PC-9 (cell line): Measurements from ENCODE around the gene TEP1. TPM values are rescaled to one million over a fixed set of nuclear protein-coding genes. Genes with fewer than 3 reads are reported as not detected.

Source experiments
- BruUV-seq: library from RNA; stranded (reverse); fragments of 400-500 nt; replicated peaks from 2 replicates; lab custom pipeline; 2021; lab: Mats Ljungman, UMichigan
- CTCF ChIA-PET: fragments of 300-600 bp; sonication (Branson Sonifier 250); formaldehyde crosslinking; loops from one replicate; lab custom pipeline; 2022; ENCODE audit warnings: antibody characterized with exemption; lab: Charles Lee
- POLR2A ChIA-PET: fragments of 300-600 bp; sonication (Branson Sonifier 250); formaldehyde crosslinking; loops from one replicate; lab custom pipeline; 2022; ENCODE audit warnings: antibody characterized with exemption; ENCODE audit not compliant: unreplicated experiment; lab: Charles Lee
- DNase-seq, 2 experiments: peaks; one replicate each; pipeline versions ENCODE4 v3.0.0 to v3.0.0-alpha.2; 2015 to 2022; ENCODE audit warnings: mixed read lengths in 1 of 2
- H2AFZ ChIP-seq: fragments of 200-600 bp; sonication (generic); 2 replicates; pipeline ENCODE4 v1.8.1; 2017; ENCODE audit warnings: antibody characterized with exemption
- H3F3A ChIP-seq: fragments of 200-600 bp; sonication (generic); 2 replicates; pipeline ENCODE4 v1.8.1; 2017; ENCODE audit warnings: antibody characterized with exemption, mild to moderate bottlenecking, low read depth; ENCODE audit not compliant: insufficient read depth
- H3K27ac ChIP-seq: fragments of 200-600 bp; sonication (generic); 2 replicates; pipeline ENCODE4 v1.6.1; 2016; ENCODE audit warnings: mixed run types
- H3K27me3 ChIP-seq: fragments of 200-600 bp; sonication (generic); 2 replicates; pipeline ENCODE4 v1.6.1; 2016; ENCODE audit warnings: low read depth, mixed run types; ENCODE audit not compliant: insufficient read depth
- H3K36me3 ChIP-seq: fragments of 200-600 bp; sonication (generic); 2 replicates; pipeline ENCODE4 v1.6.1; 2016; ENCODE audit warnings: low read depth, mixed run types
- H3K4me1 ChIP-seq: fragments of 200-600 bp; sonication (generic); replicated peaks from 2 replicates; pipeline ENCODE4 v1.6.1; 2016; ENCODE audit warnings: mixed run types; ENCODE audit not compliant: insufficient read depth
- H3K4me2 ChIP-seq: fragments of 200-600 bp; sonication (generic); 2 replicates; pipeline ENCODE4 v1.6.1; 2017; ENCODE audit warnings: mixed run types
- H3K4me3 ChIP-seq: fragments of 200-600 bp; sonication (generic); 2 replicates; pipeline ENCODE4 v1.6.1; 2016; ENCODE audit warnings: mixed run types
- H3K79me2 ChIP-seq: fragments of 200-600 bp; sonication (generic); 2 replicates; pipeline ENCODE4 v1.6.1; 2017; ENCODE audit warnings: low read depth, mixed run types
- H3K9me2 ChIP-seq: fragments of 200-600 bp; sonication (generic); 2 replicates; pipeline ENCODE4 v1.8.1; 2017; ENCODE audit warnings: mild to moderate bottlenecking; ENCODE audit not compliant: insufficient read depth
- H3K9me3 ChIP-seq: fragments of 200-600 bp; sonication (generic); 2 replicates; pipeline ENCODE4 v1.8.1; 2016; ENCODE audit warnings: low read depth; ENCODE audit not compliant: insufficient read depth
- H4K20me1 ChIP-seq: fragments of 200-600 bp; sonication (generic); 2 replicates; pipeline ENCODE4 v1.8.1; 2017; ENCODE audit not compliant: insufficient read depth
- EZH2 ChIP-seq: fragments of 200-600 bp; sonication (generic); IDR thresholded peaks from 2 replicates; pipeline ENCODE4 v1.8.0; 2017; ENCODE audit warnings: antibody characterized with exemption, low read depth
- intact Hi-C: fragments of 100-400 bp; cut with micrococcal nuclease; formaldehyde crosslinking; loops from one replicate; pipeline ENCODE4 v1.10.0; 2022; ENCODE audit not compliant: unreplicated experiment
- total RNA-seq: library from RNA; stranded (reverse); gene quantifications from 2 replicates; pipeline ENCODE4 v1.2.3, GENCODE V29; 2021
- TF ChIP-seq, protein P1 (sequence below): fragments of 200-600 bp; sonication (generic); conservative IDR thresholded peaks from 2 replicates; pipeline ENCODE4 v1.6.1; 2017; ENCODE audit warnings: mixed run types, antibody characterized with exemption, mild to moderate bottlenecking, moderate library complexity

TEP1 gene
- total RNA-seq, 1 experiment from 2014 or later, result 20.4 TPM

- H3K4me1 ChIP-seq, result peaks cover 26% of the 10 kb centered on the region
- peak; percentile 55 to 91 for DNase-seq
- no peaks in the 10 kb centered on the region for H3K27me3 ChIP-seq
- no peak for TF ChIP-seq EZH2
- TF ChIP-seq, protein P1, sequence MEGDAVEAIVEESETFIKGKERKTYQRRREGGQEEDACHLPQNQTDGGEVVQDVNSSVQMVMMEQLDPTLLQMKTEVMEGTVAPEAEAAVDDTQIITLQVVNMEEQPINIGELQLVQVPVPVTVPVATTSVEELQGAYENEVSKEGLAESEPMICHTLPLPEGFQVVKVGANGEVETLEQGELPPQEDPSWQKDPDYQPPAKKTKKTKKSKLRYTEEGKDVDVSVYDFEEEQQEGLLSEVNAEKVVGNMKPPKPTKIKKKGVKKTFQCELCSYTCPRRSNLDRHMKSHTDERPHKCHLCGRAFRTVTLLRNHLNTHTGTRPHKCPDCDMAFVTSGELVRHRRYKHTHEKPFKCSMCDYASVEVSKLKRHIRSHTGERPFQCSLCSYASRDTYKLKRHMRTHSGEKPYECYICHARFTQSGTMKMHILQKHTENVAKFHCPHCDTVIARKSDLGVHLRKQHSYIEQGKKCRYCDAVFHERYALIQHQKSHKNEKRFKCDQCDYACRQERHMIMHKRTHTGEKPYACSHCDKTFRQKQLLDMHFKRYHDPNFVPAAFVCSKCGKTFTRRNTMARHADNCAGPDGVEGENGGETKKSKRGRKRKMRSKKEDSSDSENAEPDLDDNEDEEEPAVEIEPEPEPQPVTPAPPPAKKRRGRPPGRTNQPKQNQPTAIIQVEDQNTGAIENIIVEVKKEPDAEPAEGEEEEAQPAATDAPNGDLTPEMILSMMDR, result no peak
- H2AFZ ChIP-seq, result no peak overlapping the region
- peaks cover 4% of the 10 kb centered on the region; the same call in 1 of the 2 replicates for H3K36me3 ChIP-seq
- H3K27ac ChIP-seq, result peak overlapping the region; percentile 85
- H3F3A ChIP-seq, result peaks cover 21% of the 10 kb centered on the region
- no peaks in the 10 kb centered on the region for H3K9me3 ChIP-seq
- CTCF ChIA-PET, result no interaction called here
- POLR2A ChIA-PET, result interaction anchor here (0.6 kb wide), 2 partner anchors 12 to 15 kb away, joined by 3 to 8 read pairs; partner anchors contain the start of gene TEP1
- no peaks in the 10 kb centered on the region for H4K20me1 ChIP-seq
- H3K9me2 ChIP-seq, result no peaks in the 10 kb centered on the region
- H3K4me3 ChIP-seq, result peak overlapping the region; percentile 26; the same call in 1 of the 2 replicates
- intact Hi-C loops, result loop anchor here (1.0 to 2.0 kb wide), 2 partner anchors 12 to 54 kb away; partner anchors contain the start of genes APEX1, OSGEP and TEP1
- no TSS peak for BruUV-seq
- no peaks in the 10 kb centered on the region for H3K79me2 ChIP-seq
- peak overlapping the region; percentile 64 for H3K4me2 ChIP-seq
Measured at GRCh38 chr14:20400965-20401593, 12.2 kb downstream of the TEP1 start.

DNA sequence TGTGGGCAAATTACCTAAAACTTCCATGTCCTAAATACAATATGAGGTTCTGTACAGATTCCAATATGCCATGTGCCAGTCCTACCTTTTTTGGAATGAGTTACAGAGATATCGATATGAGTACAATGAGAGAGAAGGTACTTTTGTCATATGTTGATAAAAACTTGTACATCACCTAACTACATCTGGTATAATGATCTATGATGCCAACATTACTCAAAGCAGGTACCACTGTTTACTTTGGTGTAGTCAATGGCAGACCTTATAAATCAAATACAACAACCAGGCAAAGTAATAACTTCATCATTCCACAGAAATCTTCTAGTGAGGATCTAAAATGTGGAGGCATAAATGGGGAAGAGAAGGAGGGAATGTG, 12.7 kb downstream of the TEP1 start:
- no peaks in the 10 kb centered on the region for H3K9me2 ChIP-seq
- peak overlapping the region; percentile 64 for H3K4me2 ChIP-seq
- no peaks in the 10 kb centered on the region for H3K27me3 ChIP-seq
- H3K4me1 ChIP-seq, result peaks cover 26% of the 10 kb centered on the region
- intact Hi-C loops, result loop anchor here (2.0 kb wide), 1 partner anchor 54 kb away; the partner anchor contains the start of genes APEX1 and OSGEP
- no peaks in the 10 kb centered on the region for H4K20me1 ChIP-seq
- no peak overlapping the region for H3K4me3 ChIP-seq
- peak overlapping the region; percentile 78 for H3K27ac ChIP-seq
- no peak overlapping the region for H2AFZ ChIP-seq
- H3K36me3 ChIP-seq, result peaks cover 4% of the 10 kb centered on the region; the same call in 1 of the 2 replicates
- ChIA-PET CTCF (no interaction called here), POLR2A (no interaction called here)
- no peaks in the 10 kb centered on the region for H3K79me2 ChIP-seq
- TF ChIP-seq, protein P1, result no peak
- TF ChIP-seq EZH2, result no peak
- H3K9me3 ChIP-seq, result no peaks in the 10 kb centered on the region
- H3F3A ChIP-seq, result peaks cover 21% of the 10 kb centered on the region
- TSS peak; percentile 56 for BruUV-seq
- no peak for DNase-seq

DNA sequence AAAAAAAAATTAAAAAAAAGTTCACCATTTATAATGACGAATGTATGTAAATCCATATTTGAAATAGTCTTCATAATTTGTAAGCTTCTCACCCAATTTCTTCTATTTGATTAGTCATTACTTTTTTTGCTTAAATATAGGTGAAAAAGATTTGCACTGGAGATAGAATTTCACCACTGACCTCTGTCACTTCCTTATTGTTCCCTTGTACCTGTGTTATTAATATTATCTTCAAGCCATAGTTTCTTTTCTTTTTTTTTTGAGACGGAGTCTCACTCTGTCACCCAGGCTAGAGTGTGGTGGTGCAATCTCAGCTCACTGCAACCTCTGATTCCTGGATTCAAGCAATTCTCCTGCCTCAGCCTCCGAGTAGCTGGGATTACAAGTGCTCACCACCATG, 15.8 kb downstream of the TEP1 start:
- CTCF ChIA-PET, result no interaction called here
- TF ChIP-seq, protein P1, result no peak
- no peak for TF ChIP-seq EZH2
- no peaks in the 10 kb centered on the region for H3K27me3 ChIP-seq
- no TSS peak for BruUV-seq
- DNase-seq, result no peak
- intact Hi-C loops, result no loop called here
- H2AFZ ChIP-seq, result no peak overlapping the region
- H3K9me2 ChIP-seq, result no peaks in the 10 kb centered on the region
- peaks cover 24% of the 10 kb centered on the region for H3K4me1 ChIP-seq
- H3K4me3 ChIP-seq, result no peak overlapping the region
- peaks cover 20% of the 10 kb centered on the region for H3F3A ChIP-seq
- H3K4me2 ChIP-seq, result no peak overlapping the region
- POLR2A ChIA-PET, result no interaction called here
- no peaks in the 10 kb centered on the region for H4K20me1 ChIP-seq
- H3K79me2 ChIP-seq, result no peaks in the 10 kb centered on the region
- no peaks in the 10 kb centered on the region for H3K9me3 ChIP-seq
- H3K27ac ChIP-seq, result no peak overlapping the region
- H3K36me3 ChIP-seq, result peaks cover 4% of the 10 kb centered on the region
